Nephron (organoid): ENCODE data around the gene SP3.
A peak's percentile ranks its signal among the peaks of the same experiment; 100 is the strongest.

ENCODE experiments used
- H3K27ac Mint-ChIP-seq, 3 experiments: 2 replicates each; pipeline ENCODE4 v1.8.0; 2020; ENCODE audit warnings: mixed read lengths in 3 of 3, mild to moderate bottlenecking in 2 of 3, moderate library complexity in 1 of 3
- H3K27me3 Mint-ChIP-seq: 2 replicates; pipeline ENCODE4 v1.8.0; 2021; ENCODE audit warnings: low read depth, mild to moderate bottlenecking, moderate library complexity, mixed read lengths
- H3K36me3 Mint-ChIP-seq: 2 replicates; pipeline ENCODE4 v1.8.0; 2020; ENCODE audit warnings: low read depth, mixed read lengths
- H3K4me1 Mint-ChIP-seq: 2 replicates; pipeline ENCODE4 v1.8.0; 2020; ENCODE audit warnings: mixed read lengths
- H3K4me3 Mint-ChIP-seq, 3 experiments: 2 replicates each; pipeline ENCODE4 v1.8.0; 2020; ENCODE audit warnings: mild to moderate bottlenecking in 3 of 3, mixed read lengths in 3 of 3, moderate library complexity in 2 of 3
- H3K9me3 Mint-ChIP-seq: 2 replicates; pipeline ENCODE4 v1.8.0; 2020; ENCODE audit warnings: mixed read lengths
- CTCF ChIP-seq, 3 experiments: fragments of 200-600 bp; sonication (generic); IDR thresholded peaks; one replicate each; pipeline ENCODE4 v1.5.0; 2021; ENCODE audit warnings: antibody characterized with exemption in 3 of 3; ENCODE audit not compliant: unreplicated experiment in 3 of 3

The SP3 gene

GRCh38 chr2:173965372-173966025 lies at the start of gene SP3:
SP3 (minus strand) TSS chr2:173965373; CDS start chr2:173965171, 202 bp downstream.
- H3K9me3 Mint-ChIP-seq, result peaks cover 4% of the 10 kb centered on the region
- no peaks in the 10 kb centered on the region for H3K27me3 Mint-ChIP-seq
- peak within 1 kb of the TSS; percentile 87 to 98 (median 91) for H3K4me3 Mint-ChIP-seq
- no peak for TF ChIP-seq CTCF (IDR thresholded peaks at IDR 0.05; ENCODE audit: unreplicated experiment in 3 of 3)
- peaks cover 25% of the 10 kb centered on the region for H3K36me3 Mint-ChIP-seq
- peaks cover 30% of the 10 kb centered on the region for H3K4me1 Mint-ChIP-seq
- H3K27ac Mint-ChIP-seq, result peak within 1 kb of the TSS; percentile 99 to 100 (median 99)

- no peaks in the 10 kb centered on the region for H3K27me3 Mint-ChIP-seq
- H3K9me3 Mint-ChIP-seq, result no peaks in the 10 kb centered on the region
- no peaks in the 10 kb centered on the region for H3K36me3 Mint-ChIP-seq
- no peak overlapping the region for H3K4me3 Mint-ChIP-seq
- peaks cover 30% of the 10 kb centered on the region for H3K4me1 Mint-ChIP-seq
- TF ChIP-seq CTCF (IDR thresholded peaks at IDR 0.05; ENCODE audit: unreplicated experiment in 3 of 3), result no peak
- H3K27ac Mint-ChIP-seq, result peak overlapping the region; percentile 37 to 96 (median 89)
Observed at GRCh38 chr2:174014699-174015070, 49.5 kb upstream of the SP3 start.

- H3K4me1 Mint-ChIP-seq, result peaks cover 32% of the 10 kb centered on the region
- no peaks in the 10 kb centered on the region for H3K27me3 Mint-ChIP-seq
- no peaks in the 10 kb centered on the region for H3K9me3 Mint-ChIP-seq
- no peak for TF ChIP-seq CTCF (IDR thresholded peaks at IDR 0.05; ENCODE audit: unreplicated experiment in 3 of 3)
- peak overlapping the region in 2 of 3 experiments; percentile 28 to 83 for H3K4me3 Mint-ChIP-seq
- H3K36me3 Mint-ChIP-seq, result no peaks in the 10 kb centered on the region
- peak overlapping the region; percentile 89 to 96 (median 95) for H3K27ac Mint-ChIP-seq
Observed at GRCh38 chr2:174014011-174014698, 49.0 kb upstream of the SP3 start.

GRCh38 chr2:174013315-174013751 lies 48.2 kb upstream of the SP3 start:
- Mint-ChIP-seq H3K9me3 (no peaks in the 10 kb centered on the region), H3K27me3 (no peaks in the 10 kb centered on the region), H3K4me3 (peak overlapping the region; percentile 68 to 83 (median 79)), H3K36me3 (no peaks in the 10 kb centered on the region), H3K27ac (peak overlapping the region; percentile 89 to 96 (median 95)), H3K4me1 (peaks cover 35% of the 10 kb centered on the region)
- TF ChIP-seq CTCF (IDR thresholded peaks at IDR 0.05; ENCODE audit: unreplicated experiment in 3 of 3), result no peak

- Mint-ChIP-seq H3K27me3 (no peaks in the 10 kb centered on the region), H3K36me3 (no peaks in the 10 kb centered on the region), H3K4me3 (peak overlapping the region; percentile 68 to 83 (median 79)), H3K4me1 (peaks cover 35% of the 10 kb centered on the region), H3K27ac (peak overlapping the region; percentile 89 to 96 (median 95)), H3K9me3 (no peaks in the 10 kb centered on the region)
- TF ChIP-seq CTCF (IDR thresholded peaks at IDR 0.05; ENCODE audit: unreplicated experiment in 3 of 3), result no peak
Observed at GRCh38 chr2:174012347-174013314, 47.5 kb upstream of the SP3 start.
